SK-N-MC (cell line): ENCODE data around the gene EVC2.

ENCODE experiments used
- EZH2 ChIP-seq: fragments of 200-600 bp; sonication (generic); IDR thresholded peaks from one replicate; pipeline ENCODE4 v1.6.1; 2017; ENCODE audit warnings: antibody characterized with exemption
- FOXP2 ChIP-seq: optimal IDR thresholded peaks from 2 replicates; pipeline ENCODE3; 2011; ENCODE audit warnings: mild to moderate bottlenecking, moderate library complexity; ENCODE audit not compliant: insufficient read depth; ENCODE audit errors: extremely low read length, control extremely low read depth
- POLR2AphosphoS5 ChIP-seq: IDR thresholded peaks from 2 replicates; pipeline ENCODE4 v1.6.1; 2012; ENCODE audit warnings: mild to moderate bottlenecking, low read depth, low read length, borderline replicate concordance

GRCh38 chr4:5563856-5564255 lies 144.5 kb downstream of the EVC2 start:
- TF ChIP-seq POLR2AphosphoS5 (no peak), EZH2 (no peak), FOXP2 (no peak)
